SKM-1 (cell line): ENCODE results near the gene DCAF7.
A peak's percentile ranks its signal among the peaks of the same experiment; 100 is the strongest.

Experiments
- DNase-seq: peaks from one replicate; lab custom pipeline; 2025; ENCODE audit not compliant: unreplicated experiment; lab: John Stamatoyannopoulos, UW

Gene DCAF7

DNA sequence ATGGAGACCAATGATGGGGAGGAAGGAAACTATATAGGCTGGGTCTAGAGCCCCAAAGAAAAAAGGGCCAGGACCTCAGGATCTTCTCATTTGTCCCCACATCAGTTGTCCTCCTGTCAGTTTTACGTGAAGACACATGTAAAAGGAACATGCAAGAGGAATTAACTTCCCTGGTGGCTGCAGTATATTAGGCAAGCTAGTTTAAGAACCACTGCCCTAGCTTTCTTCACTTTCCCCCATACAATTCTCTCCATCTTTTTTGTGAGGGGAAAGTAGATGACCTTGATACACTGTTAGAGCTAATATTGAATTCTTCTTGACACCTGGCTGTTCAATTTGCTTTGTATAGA, 74.2 kb downstream of the DCAF7 start:
- DNase-seq, result no peak

DNA sequence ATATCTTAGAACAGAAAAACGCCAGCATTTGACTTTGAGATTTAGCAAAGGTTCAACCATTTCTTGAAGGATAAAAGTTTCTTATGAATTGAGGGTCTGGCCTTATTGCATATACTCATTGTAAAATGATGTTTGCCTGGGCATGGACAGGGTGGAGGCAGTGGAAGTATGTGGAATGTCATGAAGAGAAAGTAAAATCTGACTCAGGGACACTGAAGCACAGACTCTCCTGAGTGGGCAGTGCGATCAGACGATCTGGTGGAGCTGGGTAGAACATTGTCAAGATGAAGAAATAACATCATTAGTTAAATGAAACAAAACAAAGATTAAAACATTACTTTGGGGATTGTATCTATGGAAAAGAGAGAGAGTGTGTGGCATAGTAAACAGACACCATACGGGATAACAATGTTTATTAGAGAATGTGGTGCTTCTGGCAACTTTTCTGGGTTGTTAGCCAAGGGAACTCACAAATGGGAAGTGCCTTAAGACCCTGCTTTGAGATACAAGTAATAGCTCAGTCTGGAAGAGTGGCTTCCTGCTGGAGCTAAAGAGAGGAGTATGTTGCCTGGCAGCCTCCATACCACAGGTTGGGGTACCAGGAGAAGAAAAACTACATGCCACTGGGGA, 76.4 kb downstream of the DCAF7 start:
- no peak for DNase-seq

DNA sequence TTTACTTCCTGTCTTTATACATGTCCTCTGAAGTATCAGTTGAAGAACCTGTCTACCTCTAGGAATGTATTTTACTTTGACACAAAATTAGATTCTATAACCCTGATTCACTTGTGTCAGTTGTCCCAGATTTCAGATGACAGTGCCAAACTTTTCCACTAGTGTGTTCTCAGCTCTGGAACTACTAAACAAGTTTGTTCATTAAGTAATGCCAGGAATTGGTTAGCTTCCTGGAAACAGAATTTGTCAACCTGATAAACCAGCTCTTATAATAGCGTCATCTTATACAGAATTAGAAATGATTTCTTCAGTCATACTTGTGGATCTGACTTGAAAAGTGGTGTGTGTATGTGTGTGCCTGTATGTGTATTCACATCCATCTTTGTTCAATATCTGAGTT, 79.3 kb downstream of the DCAF7 start:
- DNase-seq, result no peak

DNA sequence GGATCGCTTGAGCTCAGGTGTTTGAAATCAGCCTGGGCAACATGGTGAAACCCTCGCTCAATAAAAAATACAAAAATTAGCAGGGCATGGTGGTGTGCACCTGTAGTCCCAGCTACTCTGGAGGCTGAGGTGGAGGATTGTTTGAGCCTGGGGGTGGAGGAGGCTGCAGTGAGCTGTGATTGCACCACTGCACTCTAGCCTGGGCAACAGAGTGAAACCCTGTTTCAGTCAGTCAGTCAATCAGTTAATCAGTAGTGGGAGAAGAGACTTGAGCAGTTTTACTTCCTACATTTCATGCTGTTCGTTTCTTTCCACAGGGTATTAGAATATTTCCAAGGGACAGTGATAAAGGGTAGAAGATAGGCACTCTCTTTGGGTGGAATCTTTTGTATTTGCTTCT, 80.8 kb downstream of the DCAF7 start:
- no peak for DNase-seq

DNA sequence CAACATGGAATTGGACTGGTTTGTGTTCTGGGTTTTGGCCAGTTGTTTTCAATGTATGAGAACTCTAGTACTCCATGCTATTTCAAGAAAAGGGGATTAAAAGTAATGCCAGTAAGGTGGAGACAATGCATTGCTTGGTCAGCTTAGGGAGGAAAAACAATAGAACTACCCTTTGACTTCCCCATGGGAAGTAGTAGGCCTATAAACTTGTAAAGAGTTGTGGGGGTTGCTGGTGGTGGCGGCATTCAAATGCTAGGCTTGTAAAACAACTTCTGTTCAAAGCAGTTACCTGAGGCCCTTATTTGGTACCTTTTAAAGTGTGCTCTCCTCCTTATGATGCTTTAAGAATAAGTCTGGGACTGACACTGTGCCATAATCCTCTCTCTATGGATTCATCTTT, 81.3 kb downstream of the DCAF7 start:
- DNase-seq, result no peak

DNA sequence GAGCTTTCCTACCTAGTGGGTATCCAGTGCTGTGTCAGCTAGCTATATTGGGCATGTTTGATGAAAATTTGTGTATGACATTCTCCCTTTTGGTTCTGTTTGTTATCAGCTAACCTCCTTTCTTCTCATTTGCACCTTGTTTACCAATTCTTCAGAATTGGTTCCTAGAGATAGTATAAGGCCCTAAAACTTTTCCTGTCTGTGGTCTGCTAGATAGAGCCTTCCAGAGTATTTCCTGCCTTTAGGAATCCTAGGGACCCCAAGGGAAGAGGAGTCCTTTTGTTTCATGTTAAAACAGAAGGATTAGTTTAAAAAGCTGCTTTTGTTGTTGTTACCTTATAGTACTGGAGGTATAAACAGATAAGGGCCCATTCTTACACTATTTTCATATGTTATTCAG, 83.5 kb downstream of the DCAF7 start:
- DNase-seq, result no peak

DNA sequence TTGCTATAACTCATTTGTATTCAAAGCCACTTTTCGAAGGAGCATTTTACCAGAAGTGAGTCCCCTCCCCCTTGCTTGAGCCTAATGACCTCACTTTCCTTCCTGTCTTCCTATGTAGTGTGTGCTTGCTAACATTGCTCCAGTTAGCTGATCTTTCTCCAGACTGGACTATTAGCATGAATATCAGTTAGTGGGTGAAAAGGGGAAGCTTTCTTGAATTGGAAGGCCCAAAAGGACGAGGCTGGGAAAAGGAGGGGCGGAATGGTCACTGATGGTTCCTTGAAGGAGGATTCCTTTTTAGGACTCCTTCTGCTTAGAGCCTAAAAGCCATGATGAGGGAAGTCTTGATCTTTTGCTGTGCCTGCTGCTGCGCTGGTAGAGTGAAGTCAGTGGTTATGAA, 83.9 kb downstream of the DCAF7 start:
- peak; percentile 77 for DNase-seq

DNA sequence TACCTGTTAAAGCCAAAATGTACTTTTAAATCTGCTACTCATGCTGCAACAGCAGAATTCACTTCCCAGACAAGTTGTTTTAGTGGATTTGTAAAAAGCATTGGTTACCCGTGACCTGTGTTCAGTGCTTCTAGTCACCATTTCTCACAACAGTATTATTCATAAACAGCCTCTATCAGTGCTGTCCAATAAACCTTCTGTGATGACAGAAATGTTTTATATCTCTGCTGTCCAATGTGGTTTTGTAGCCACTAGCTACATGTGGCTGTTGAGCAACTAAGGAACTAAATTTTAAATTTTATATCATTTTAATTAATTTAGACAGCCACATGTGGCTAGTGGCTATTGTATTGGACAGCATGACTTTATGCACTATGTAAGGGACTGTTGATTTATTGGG, 84.5 kb downstream of the DCAF7 start:
- DNase-seq, result no peak

DNA sequence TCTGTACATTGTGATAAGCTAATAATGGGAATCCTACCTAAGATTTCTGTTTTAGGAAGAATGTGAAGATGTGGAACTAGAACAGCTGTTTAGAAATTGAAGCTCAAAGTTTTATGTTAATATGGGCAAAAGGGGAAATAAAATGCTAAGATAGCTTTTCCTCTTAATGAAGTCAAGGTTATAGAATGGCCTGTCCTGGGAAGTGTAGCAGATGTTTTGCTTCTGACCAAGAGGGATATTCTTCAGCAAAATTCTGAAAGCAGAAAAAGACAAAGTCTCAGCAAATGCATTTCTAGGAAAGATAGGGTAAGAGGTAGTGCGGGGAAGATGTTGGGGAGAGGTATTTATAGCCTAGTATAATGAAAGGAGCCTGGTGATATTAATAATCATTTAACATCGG, 85.0 kb downstream of the DCAF7 start:
- no peak for DNase-seq

DNA sequence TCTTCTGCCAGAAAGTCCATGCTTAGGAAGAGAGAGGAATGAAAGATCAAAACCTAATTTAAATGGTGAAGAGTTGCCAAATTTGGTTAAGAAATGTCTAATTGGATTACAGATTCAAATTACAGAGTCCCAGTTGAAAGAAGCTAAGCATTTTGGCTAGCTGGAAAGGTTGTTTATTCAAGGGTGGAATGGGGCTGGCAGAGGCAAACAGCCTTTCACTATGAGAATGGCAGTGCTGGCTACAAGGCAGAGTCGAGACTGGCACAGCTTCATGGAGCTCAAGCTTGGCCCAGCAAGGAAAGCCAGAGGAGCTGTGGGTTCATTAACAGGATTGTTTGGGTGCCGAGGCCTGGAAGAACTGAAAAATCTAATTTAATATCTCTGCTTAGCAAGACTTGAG, 85.5 kb downstream of the DCAF7 start:
- no peak for DNase-seq

DNA sequence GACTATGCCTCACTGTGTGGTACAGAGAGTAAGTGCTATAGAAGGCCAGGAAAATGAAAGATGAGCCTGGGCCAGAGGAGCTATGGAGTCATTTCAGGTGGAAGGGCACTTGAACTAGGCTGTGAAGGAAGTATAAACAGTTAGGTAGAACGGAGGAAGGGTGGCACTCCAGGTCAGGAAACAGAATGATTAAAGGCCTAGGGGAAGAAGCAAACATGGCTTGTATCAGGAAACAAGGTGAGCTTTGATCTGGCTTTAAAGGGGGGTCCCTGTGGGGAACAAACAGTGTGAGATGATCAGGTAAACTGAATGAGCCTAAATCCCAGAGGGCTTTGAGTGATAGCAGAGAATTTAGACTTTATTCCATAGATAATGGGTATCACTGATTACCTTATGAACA, 88.8 kb downstream of the DCAF7 start:
- no peak for DNase-seq

DNA sequence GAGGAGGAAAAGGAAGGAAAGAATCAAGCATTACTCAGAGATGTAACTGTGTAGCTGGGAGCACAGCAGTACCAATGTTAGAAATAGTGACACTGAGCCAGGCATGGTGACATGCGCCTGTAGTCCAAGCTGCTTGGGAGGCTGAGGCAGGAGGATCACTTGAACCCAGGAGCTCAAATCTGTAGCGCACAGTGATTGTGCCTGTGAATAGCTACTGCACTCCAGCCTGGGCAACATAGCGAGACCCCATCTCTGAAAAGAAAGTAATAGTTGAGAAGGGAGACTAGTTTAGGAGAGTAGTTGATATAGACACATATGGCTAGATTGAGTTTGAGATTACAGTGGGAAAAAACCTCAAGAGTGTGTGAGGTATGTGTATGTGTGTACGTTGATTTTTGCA, 89.8 kb downstream of the DCAF7 start:
- DNase-seq, result no peak

DNA sequence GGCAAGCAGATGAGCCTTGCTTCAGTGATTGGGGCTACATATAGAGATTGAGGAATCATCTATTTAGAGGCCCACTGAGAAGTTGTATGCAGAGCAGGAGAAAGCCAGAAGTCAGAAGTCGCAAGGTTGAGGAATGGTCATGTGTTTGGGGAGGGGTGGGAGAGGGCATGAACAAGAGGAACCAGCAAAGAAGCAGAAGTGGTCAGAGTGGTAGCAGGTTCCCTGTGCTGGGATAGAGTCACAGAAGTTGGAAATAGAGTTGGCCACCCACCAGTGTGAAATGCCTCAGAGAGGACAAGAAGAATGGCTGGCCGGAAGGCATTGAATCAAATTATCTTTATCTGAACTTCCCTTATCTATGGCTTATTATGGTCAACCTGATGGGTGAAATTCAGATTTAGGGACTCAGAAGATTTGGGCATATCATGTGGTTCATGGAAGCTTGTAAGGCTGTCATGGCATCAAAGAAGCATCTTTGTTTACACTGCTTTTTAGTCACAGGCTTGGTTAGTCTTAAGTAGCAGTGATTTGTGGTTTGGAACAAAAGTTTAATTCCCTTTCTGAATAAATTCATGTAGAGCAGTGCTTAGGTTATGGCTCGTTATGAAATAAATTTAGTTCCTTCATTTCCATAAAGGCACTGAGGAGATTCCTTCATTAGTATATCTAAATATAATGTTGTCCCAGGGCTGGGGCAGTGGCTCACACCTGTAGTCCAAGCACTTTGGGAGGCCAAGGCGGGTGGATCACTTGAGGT, 91.6 kb downstream of the DCAF7 start:
- peak; percentile 94 for DNase-seq
